GM21786 (cell line): ENCODE results near the gene GPR84.
"Not testable (repeated sequence)": the region's sequence is repeated elsewhere in the genome, so short reads cannot be mapped to it uniquely, and the experiment has no call there.

Experiments
- ATAC-seq: cut with Tn5 transposase; IDR thresholded peaks from one replicate; pipeline ENCODE4 v1.9.1; 2021; ENCODE audit not compliant: unreplicated experiment

The GPR84 gene

DNA sequence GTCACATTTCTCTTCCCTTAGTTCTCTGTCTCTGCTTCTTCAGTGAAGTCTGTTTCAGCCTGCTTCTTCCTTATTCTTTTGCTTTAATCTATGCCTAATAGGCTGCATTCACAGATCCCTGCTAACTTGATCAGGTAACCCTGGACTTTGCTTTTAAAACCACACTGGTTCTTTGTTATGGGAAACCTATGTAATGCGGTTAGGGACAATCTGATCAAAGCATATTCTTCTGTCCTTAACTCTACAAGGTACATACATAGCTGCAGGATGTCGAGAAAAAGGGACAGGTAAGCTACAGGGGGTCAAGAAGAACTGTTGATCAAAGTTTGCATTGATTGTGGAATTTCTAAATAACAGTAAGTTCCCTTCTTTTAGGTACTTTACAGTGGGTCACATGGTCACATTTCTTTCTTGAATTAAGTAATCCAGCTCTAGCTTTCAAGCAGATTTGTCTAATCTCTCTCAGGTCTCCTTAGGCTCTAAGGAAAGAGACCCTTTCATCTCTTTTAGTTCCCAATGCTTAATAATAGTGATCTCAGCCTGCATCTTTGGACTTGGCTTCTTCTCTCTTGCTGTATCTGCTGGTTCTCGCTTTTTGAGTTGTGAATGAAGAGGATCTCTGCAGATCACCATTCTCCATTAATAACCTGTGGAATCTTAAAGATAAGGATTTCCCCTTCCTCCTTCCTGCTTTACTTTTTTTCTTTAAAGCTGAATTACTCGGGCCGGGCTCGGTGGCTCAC lies 35.5 kb downstream of the GPR84 start:
- no peak for ATAC-seq

DNA sequence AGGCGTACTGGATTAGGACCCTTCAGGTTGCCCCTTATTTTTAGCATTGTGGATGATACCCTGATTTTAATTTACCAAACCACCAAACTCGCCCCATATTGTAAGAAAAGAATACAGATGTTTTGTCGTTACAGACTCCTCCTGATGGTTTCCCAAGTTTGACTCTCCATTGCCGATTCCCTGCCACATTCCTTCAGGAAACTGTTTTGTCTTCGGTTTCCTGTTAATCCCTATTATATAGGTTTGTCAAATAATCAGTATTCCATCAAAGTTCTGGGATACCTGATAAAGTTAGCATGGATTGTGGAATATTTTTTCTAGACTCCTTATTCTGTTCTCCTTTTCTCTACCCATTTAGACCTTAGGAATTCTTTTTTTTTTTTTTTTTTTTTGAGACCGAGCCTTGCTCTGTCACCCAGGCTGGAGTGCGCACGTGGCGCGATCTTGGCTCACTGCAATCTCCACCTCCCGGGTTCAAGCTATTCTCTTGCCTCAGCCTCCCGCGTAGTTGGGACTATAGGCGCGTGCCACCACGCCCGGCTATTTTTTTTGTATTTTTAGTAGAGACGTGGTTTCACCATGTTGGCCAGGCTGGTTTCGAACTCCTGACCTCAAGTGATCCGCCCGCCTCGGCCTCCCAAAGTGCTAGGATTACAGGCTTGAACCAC lies 38.7 kb downstream of the GPR84 start:
- not testable (repeated sequence) for ATAC-seq

DNA sequence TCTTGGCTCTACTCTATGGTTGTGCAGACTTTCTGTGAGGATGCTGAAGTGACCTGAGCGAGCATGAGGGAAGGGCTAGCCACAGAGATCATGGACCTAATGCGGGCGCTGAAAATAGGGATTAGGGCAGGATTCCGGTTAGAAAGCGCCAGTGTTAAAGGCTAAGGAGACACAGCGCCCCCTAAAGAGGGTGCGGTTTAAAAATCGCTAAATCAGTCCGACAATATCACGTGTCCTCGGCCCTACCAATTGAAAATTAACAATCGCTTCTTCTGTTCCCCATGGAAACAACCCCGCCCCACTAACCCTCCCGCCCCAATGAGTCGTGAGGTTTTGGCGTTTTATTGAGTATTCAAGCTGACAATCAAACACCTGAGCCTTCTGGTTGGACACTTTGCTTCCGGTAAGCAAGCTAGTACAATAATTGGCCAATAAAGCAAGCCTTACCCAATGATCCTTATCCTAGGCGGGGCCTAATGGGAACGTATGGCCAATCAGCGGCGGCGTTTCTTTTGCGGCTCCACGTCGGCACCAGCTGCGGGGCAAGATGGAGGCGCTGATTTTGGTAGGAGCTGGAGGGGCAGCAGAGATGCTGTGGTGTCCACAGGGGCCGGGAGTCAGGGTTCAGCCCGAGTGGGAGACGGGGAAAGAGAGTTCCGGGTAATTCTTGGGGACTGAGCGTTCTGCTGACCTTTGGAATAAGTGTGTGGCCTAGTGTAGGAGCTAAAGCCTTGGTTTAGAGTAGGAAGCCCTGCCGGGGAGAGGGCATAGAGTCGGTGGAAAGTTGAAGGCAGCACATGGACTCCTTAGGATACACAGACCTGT lies 39.5 kb downstream of the GPR84 start, which contains the start of gene COPZ1:
Gene COPZ1 (plus strand): TSS at position 515 of the 825 bp plus-strand sequence. CDS start 33 bp downstream, at position 548.
- ATAC-seq: peak; percentile 98

DNA sequence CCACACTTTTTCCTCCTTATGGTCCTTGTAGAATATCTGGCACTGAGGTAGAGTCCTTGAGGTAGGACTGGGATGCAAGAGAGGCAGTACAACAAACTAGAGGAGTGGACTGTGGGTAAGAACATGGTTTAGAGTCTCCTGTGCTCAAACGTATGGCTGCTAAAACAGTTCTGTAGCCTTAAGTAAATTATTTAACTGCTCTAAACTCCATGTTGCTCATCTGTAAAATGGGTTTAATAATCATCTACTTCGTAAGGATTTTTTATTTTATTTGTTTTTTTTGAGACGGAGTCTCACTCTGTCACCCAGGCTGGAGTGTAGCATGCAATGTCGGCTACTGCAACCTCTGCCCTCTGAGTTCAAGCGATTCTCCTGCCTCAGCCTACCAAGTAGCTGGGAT lies 42.9 kb downstream of the GPR84 start:
- no peak for ATAC-seq
